ENCODE results near the gene CSGALNACT2. TPM values are rescaled to one million over a fixed set of nuclear protein-coding genes. Genes with fewer than 3 reads are reported as not detected.
"Not testable (repeated sequence)": the region's sequence is repeated elsewhere in the genome, so short reads cannot be mapped to it uniquely, and the experiment has no call there.

CSGALNACT2 gene
- total RNA-seq, 1 donor from 2014 or later, result 7.1 TPM

DNA sequence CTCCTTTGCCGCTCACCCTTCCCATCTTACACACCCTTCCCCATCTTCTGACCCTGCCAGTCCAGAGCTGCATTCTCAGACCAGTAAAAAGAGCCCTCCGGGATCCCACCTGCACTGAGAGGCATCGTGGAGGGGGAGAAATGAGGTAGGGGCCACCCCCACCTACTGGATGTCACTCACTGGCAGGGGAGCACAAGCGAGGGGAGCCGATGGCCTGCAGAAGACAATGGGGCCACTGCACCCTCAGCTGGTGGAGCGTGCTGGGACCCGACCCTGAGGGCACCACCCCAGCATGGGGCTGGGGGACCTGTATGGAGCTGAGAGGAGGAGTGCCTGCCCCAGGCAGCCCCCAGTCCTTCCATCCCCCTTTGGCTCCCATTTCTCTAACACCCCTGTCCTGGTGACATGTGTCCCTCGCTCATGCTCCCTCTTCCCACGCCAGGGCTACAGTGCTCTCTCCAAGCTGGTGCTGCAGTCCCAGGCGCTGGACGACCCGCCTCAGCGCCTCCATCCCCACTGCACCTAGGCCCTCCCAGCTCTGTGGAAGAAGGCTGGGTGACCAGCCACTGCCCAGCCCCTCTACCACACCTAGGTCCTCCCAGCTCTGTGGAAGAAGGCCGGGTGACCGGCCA, 78.8 kb downstream of the CSGALNACT2 start:
- TF ChIP-seq, protein P1, sequence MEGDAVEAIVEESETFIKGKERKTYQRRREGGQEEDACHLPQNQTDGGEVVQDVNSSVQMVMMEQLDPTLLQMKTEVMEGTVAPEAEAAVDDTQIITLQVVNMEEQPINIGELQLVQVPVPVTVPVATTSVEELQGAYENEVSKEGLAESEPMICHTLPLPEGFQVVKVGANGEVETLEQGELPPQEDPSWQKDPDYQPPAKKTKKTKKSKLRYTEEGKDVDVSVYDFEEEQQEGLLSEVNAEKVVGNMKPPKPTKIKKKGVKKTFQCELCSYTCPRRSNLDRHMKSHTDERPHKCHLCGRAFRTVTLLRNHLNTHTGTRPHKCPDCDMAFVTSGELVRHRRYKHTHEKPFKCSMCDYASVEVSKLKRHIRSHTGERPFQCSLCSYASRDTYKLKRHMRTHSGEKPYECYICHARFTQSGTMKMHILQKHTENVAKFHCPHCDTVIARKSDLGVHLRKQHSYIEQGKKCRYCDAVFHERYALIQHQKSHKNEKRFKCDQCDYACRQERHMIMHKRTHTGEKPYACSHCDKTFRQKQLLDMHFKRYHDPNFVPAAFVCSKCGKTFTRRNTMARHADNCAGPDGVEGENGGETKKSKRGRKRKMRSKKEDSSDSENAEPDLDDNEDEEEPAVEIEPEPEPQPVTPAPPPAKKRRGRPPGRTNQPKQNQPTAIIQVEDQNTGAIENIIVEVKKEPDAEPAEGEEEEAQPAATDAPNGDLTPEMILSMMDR (IDR thresholded peaks at IDR 0.05; ENCODE audit: borderline replicate concordance), result no peak
- intact Hi-C loops (cut with micrococcal nuclease), result no loop called here
- Histone ChIP-seq H3K9me3 (replicated peaks) (no peaks in the 10 kb centered on the region), H3K36me3 (no peaks in the 10 kb centered on the region), H3K27me3 (ENCODE audit: low read depth) (peaks cover 63% of the 10 kb centered on the region), H3K4me1 (peaks cover 8% of the 10 kb centered on the region), H3K27ac (replicated peaks) (no peak overlapping the region), H3K4me3 (no peak overlapping the region)
- DNase-seq, result peak; percentile 3

DNA sequence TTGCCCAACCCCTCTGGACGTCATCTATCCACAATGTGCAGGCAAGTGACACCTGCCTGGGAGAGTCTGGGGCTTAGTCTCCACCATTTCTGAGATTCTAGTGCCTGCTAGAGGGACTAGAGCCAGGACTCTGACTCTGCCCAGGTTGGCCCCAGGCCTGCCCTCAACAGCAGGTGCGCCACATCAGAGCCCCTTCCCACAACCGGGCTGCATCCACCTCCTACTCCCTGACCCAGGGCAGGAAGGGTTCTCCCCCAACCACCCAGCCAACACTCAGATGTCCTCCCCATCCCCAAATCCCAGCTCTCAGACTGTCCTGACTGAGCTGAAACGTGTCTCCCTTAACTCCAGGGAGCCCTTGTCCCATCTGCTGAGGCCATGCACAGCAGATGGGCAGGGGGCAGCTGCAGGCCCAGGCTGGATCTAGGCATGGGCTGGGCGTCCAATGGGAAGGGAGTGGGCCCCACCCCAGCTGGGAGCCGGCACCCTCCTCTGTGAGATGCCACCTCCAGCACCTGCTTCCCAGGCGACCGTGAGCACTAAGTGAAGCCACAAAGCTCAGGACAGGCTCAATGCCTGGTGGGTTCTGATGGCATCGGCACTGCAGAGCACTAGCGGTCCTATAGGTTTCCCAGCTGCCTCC, 79.4 kb downstream of the CSGALNACT2 start:
- no peak for DNase-seq
- intact Hi-C loops (cut with micrococcal nuclease), result no loop called here
- peaks cover 8% of the 10 kb centered on the region for H3K4me1 ChIP-seq
- H3K36me3 ChIP-seq, result no peaks in the 10 kb centered on the region
- TF ChIP-seq, protein P1 (IDR thresholded peaks at IDR 0.05; ENCODE audit: borderline replicate concordance), result no peak
- H3K27ac ChIP-seq (replicated peaks), result no peak overlapping the region
- peaks cover 63% of the 10 kb centered on the region for H3K27me3 ChIP-seq (ENCODE audit: low read depth)
- no peak overlapping the region for H3K4me3 ChIP-seq
- H3K9me3 ChIP-seq (replicated peaks), result no peaks in the 10 kb centered on the region

DNA sequence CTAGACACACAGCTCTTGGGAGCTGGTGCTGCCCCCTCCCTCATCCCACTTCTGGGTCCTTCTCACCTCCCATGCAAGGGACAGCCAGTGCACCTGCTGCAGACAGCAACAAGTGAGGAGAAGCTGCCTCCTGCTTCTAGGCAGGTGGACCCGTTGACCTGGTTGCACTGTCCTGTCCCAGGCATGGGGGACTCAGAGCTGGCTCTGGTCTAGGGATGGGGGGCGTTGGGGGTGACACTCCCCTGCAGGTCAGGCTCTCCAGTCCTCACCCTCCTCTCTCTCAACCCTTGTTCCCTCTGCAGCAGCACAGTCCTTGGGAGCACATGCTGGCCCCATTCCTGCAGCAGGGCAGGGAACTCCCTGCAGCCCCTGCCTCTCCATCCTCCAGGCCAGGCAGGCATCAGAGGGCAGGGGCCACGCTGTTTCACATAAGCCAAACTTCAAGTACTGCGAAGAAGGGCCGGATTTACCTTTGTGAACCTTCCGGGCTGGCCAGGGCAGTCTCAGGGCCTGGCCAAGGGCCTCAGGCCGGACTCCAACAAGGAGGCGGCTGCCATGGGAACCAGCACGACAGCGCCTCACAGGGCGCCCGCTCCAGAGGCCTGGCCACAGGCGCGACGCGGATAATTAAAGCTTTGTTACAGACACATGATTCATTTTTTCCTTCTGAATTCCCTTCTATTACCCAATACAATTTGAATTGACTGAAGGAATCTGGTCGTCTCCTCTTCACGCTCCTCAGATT, 80.1 kb downstream of the CSGALNACT2 start:
- no peak overlapping the region for H3K27ac ChIP-seq (replicated peaks)
- peaks cover 63% of the 10 kb centered on the region for H3K27me3 ChIP-seq (ENCODE audit: low read depth)
- H3K36me3 ChIP-seq, result no peaks in the 10 kb centered on the region
- H3K4me1 ChIP-seq, result peaks cover 8% of the 10 kb centered on the region
- H3K9me3 ChIP-seq (replicated peaks), result no peaks in the 10 kb centered on the region
- TF ChIP-seq, protein P1 (IDR thresholded peaks at IDR 0.05; ENCODE audit: borderline replicate concordance), result no peak
- H3K4me3 ChIP-seq, result no peak overlapping the region
- intact Hi-C loops (cut with micrococcal nuclease), result no loop called here
- DNase-seq, result no peak

DNA sequence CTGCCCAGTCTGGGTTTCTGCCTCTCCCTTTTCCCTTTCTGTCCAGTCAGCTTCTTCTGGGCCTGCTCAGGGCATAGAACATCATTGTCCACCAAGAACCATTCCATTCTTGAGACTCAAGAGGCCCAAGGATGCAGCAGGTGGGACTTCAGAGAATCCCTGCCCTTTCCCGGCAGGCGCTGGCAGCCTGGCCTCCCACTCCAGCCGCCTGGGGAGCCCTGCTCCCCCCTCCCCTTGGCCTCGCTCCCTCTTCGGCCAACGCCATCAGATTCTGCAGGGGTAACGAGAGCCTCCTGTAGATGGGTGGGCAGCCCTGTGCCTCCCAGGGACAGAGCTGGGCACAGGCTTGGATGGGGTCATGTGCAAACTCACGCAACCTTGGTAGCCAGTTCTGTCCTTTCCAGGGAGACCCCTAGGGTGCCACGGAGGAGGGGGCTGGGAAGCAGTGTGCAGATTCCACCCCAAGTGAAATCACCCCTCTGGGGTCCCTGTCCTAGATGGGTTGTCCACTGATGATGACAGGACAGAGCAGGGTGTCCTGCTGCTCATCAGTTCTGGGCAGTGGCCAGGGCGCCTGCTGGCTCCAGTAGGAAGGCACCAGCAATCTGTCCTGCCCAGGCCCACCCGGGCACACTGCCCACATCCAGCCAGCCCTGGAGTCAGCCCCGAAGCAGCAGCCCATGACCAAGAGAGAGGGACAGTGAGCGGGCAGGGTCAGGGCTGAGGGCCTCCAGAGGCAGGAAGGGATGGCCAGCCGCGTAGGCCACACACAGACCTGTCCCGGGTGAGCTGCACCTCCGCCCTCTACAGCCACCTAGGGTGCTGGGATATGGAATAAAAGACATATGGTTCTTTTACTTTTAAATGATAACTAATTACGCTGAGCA, 80.9 kb downstream of the CSGALNACT2 start:
- DNase-seq, result peak; percentile 9
- intact Hi-C loops (cut with micrococcal nuclease), result no loop called here
- Histone ChIP-seq H3K27ac (replicated peaks) (no peak overlapping the region), H3K4me1 (peaks cover 8% of the 10 kb centered on the region), H3K27me3 (ENCODE audit: low read depth) (peaks cover 63% of the 10 kb centered on the region), H3K4me3 (no peak overlapping the region), H3K9me3 (replicated peaks) (no peaks in the 10 kb centered on the region), H3K36me3 (no peaks in the 10 kb centered on the region)
- TF ChIP-seq, protein P1 (IDR thresholded peaks at IDR 0.05; ENCODE audit: borderline replicate concordance), result no peak

DNA sequence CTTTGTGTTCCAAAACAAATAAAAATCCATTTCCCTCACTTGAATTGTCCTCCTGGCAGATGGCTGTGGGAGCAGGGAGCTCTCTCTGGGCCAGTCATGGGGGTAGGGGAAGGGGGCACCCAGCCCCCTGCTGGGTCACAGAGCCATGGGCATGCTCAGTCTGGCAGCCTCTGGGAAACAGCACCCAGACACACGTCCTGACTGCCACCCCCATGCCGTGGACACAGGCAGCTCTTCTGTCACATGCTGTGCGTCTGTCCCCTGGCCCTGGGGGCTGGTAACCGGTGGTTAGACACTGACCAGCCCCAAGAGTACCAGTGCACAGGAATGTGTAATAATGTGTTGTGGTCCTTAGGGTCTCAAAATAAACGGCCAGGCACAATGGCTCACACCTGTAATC, 81.6 kb downstream of the CSGALNACT2 start:
- DNase-seq, result no peak

DNA sequence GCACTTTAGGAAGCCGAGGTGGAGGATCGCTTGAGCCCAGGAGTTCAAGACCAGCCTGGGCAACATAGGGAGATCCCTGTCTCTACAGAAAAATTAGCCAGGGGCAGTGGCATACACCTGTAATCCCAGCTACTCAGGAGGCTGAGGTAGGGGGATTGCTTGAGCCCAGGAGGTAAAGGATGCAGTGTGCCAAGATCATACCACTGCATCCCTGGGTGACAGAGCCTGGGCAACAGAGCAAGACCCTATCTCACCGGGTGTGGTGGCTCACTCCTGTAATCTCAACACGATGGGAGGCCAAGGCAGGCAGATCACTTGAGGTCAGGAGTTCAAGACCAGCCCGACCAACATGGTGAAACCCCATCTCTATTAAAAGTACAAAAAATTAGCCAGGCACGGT, 82.0 kb downstream of the CSGALNACT2 start:
- DNase-seq; H3K27ac ChIP-seq (replicated peaks); H3K36me3 ChIP-seq; H3K9me3 ChIP-seq (replicated peaks); H3K4me1 ChIP-seq; H3K4me3 ChIP-seq; intact Hi-C loops (cut with micrococcal nuclease): not testable (repeated sequence)
- peaks cover 61% of the 10 kb centered on the region for H3K27me3 ChIP-seq (ENCODE audit: low read depth)

More for the DNA sequence above, 81.6 kb downstream of the CSGALNACT2 start:
- TF ChIP-seq, protein P1 (IDR thresholded peaks at IDR 0.05; ENCODE audit: borderline replicate concordance), result no peak
- intact Hi-C loops (cut with micrococcal nuclease), result no loop called here
- Histone ChIP-seq H3K9me3 (replicated peaks) (no peaks in the 10 kb centered on the region), H3K27me3 (ENCODE audit: low read depth) (peaks cover 63% of the 10 kb centered on the region), H3K4me3 (no peak overlapping the region), H3K27ac (replicated peaks) (no peak overlapping the region), H3K36me3 (no peaks in the 10 kb centered on the region), H3K4me1 (peaks cover 8% of the 10 kb centered on the region)
